Dedifferentiated amniotic fluid mesenchymal stem cell (primary cell): ENCODE measurements around the gene CPS1.

Source experiments
- DNase-seq: peaks from one replicate; pipeline ENCODE4 v3.0.0-alpha.2; 2016; ENCODE audit errors: extremely low spot score

CPS1 gene

DNA sequence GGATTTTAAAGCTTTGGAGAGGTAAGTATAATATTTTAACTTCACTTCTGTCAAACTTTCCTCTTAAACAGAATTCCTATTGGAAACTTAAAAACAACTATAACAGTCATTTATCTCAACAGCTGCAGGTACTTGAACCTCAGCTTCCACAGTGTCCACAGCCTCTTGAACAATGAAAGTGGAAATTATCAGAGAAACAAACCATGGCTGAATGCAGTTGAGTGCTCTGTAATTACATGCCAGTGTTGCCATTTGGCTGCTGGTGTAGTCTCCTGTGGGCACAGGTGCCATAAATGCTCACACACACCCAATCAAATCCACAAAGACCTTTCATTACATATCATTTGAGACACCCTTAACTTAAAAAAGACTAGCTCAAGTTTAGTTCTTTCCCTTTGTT lies 125.1 kb downstream of the CPS1 start:
- DNase-seq = no peak

DNA sequence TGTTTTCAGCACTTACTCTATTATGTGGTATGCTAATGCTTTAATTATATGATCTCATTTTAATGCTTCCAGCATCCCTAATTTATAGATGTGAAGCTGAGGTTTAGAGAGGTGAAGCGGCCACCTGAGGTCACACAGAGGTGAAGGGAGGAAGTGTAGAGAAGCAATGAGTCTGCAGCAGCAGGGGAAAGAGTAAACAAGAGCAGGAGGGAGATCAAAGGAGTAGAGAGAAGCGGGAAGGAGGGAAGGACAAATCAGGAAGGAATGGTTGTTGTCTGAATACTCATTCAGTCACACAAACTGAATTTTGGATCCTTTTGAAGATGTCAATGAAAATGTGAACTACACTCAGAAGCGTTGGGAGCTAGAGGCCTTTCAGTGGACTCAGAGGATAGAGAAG lies 130.0 kb downstream of the CPS1 start:
- no peak for DNase-seq

DNA sequence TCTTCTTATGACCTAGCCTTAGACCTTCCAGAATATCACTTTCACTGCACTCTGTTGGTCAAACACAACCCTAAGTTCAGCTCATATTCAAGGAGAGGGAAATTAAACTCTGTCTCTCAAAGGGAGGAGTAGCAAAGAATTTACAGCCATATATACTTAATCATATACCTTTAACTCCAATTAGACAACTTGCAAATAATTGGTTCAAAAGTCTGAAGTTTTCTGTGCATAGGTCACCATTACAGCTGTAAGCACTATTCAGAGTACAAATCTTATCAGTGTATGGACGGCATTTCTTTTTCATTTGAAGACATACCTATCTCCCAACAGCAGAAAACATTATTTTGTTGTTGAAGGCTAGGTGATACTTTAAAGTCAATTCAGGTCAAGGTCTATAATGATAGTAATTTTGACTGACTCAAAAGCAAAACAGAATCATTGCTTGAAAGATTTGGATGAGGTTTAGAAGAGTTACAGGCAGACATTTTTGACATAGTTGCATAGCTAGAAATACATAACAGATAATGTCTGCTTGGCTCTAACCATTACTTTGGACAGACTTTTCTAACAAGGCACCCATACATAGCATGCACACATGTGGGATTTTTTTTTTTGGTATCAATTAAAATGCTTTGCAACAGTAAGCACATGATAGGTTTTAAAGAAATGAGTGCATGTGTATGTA lies 131.5 kb downstream of the CPS1 start:
- no peak for DNase-seq

DNA sequence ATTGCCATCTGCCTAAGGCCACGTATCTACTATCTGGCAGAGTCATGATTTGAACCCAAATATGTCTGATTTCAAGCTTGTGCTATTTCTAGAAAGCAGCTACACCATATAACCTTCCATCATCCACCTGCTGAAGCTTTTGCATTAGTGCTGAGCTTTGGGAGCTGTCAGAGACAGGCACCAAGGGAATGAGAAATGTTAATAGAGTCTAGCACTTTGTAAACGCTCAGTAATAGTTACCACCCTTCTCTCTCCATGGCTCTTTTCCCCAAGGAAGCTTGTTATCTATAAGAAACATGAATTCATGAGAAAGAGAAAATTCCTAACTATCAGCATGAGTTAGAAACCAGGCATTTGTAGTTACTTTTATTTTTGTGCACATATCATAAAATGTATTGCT lies 151.5 kb downstream of the CPS1 start:
- no peak for DNase-seq

DNA sequence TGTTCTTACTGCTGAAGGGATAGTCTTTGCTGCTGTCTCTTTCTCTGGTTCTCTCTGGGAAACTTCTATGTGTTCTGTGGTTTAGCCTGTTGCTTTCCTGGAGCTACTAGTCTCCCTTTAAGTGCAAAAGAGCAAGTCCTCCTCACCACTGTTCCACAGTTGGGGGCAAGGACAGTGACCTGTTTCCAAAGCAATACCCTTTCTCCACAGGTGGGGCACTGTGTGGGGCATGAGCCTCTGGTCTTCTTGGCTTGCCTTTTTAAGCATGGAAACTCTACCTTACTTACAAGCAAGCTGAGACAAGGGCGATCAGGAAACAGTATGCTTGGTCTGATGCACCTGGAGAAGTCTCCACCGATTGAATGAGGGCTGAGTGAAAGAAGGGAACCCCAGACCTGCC lies 156.7 kb downstream of the CPS1 start:
- DNase-seq = no peak

DNA sequence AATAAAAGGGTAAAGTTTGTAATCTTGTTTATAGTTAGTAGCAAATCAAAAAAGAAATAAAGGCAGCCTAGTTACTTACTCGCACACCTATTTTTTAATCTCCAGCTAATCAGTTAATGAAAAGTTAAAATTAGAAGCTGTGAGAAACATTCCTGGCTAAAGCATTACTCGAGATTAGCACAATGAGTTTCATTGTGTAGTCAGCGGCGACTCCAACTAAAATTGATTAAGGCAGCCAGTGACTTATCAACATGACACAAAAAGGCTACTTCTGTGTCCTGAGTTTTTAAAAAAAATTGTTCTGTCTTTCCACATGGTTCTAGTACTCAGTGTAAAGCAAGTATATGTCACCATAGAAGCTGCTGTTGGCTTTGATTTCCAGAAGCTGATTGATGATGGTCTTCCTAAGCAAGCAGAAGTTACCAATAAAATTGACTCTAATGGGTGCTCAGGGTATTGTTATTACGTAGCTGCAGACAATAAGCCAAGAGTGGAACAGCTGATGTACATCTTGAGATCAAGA lies 159.2 kb downstream of the CPS1 start:
- no peak for DNase-seq

DNA sequence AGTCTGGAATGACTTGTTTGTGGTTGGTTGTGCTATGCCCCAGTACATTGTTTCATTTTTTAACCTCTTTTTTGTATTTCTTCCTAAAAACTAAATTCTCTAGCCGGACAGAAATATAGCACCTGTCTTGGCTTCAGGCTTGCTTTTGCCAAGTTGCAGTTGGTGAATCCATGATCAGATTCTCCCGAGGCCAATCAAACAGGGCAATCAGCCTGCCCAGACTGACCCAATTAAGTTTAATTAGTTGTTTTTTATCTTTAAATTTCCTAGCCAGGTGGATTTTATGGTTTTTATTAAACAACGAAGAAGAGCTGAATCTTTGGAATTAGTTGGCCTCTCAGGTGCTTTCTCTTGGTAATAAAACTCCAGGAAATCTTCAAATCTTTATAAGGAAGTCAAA lies 162.1 kb downstream of the CPS1 start:
- no peak for DNase-seq

DNA sequence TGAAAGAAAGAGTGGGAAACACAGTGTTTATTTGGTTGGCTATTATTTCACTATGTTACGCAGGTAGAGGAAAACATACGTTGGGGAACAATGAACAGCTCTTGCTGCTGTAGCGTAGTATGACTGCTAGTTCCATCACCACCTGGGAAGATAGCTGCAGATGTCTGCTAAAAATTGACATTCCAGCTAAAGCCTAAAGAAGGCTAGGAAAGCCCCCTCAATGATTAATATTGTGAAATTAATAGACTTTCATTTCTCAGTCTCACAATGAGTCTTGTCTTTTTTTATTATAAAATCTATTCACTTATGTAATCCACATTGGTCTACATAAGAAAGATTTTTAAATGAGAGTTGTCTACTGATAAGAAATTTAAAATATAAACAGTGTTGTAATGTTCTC lies 165.7 kb downstream of the CPS1 start:
- no peak for DNase-seq

DNA sequence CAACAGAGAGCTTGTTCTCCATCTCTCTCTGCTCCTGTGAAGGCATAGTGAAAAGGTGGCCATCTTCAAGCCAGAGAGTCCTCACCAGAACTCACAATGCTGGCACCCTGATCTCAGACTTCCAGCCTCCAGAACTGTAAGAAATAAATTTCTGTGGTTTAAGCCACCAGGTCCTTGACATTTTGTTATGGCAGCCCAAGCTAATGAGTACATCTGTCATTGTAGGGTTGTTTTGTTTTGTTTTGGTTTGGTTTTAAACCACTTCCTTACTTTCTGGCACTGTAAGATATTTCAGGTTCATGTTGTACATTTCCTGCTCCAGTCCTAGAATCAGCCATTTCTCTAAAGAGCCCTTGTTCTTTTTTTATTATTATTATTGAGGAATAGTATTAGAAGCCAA lies 171.2 kb downstream of the CPS1 start:
- no peak for DNase-seq
